NCI-H748 treated with DMSO at 0.1 percent for 48 hours (cell line): Measurements from ENCODE around the gene EEF2K.

Source experiments
- DNase-seq: peaks from one replicate; lab custom pipeline; 2025; lab: John Stamatoyannopoulos, UW

The EEF2K gene

GRCh38 chr16:22318690-22319358, 112.7 kb downstream of the EEF2K start:
- DNase-seq, result no peak

GRCh38 chr16:22320572-22321339, 114.7 kb downstream of the EEF2K start:
- DNase-seq, result no peak

GRCh38 chr16:22321340-22322001, 115.4 kb downstream of the EEF2K start:
- DNase-seq, result peak; percentile 30

- DNase-seq, result no peak
These were observed 116.0 kb downstream of the EEF2K start for GRCh38 chr16:22322021-22322471.

- DNase-seq, result no peak
These were observed 116.7 kb downstream of the EEF2K start for GRCh38 chr16:22322741-22323140.

GRCh38 chr16:22323173-22323958, 117.3 kb downstream of the EEF2K start:
- no peak for DNase-seq

GRCh38 chr16:22323959-22324786, 118.1 kb downstream of the EEF2K start:
- no peak for DNase-seq

GRCh38 chr16:22324787-22325597, 118.9 kb downstream of the EEF2K start:
- DNase-seq, result no peak

- no peak for DNase-seq
These were observed 119.7 kb downstream of the EEF2K start for GRCh38 chr16:22325598-22326368.

GRCh38 chr16:22326369-22326652, 120.2 kb downstream of the EEF2K start:
- no peak for DNase-seq

GRCh38 chr16:22326771-22327445, 120.8 kb downstream of the EEF2K start:
- DNase-seq, result no peak

- DNase-seq, result no peak
These were observed 121.3 kb downstream of the EEF2K start for GRCh38 chr16:22327446-22327775.

- DNase-seq, result no peak
These were observed 122.1 kb downstream of the EEF2K start for GRCh38 chr16:22328081-22328725.

- no peak for DNase-seq
These were observed 123.2 kb downstream of the EEF2K start for GRCh38 chr16:22329199-22329695.

GRCh38 chr16:22330326-22330725, 124.2 kb downstream of the EEF2K start:
- no peak for DNase-seq

GRCh38 chr16:22333457-22333994, 127.4 kb downstream of the EEF2K start:
- DNase-seq, result no peak

GRCh38 chr16:22335668-22336246, 129.7 kb downstream of the EEF2K start:
- no peak for DNase-seq

- DNase-seq, result no peak
These were observed 130.5 kb downstream of the EEF2K start for GRCh38 chr16:22336581-22336980.
